Body of pancreas (tissue), 4 donors: ENCODE results near the gene NPY1R.

Experiments
- POLR2A ChIP-seq, 3 donors: fragments of 450-650 bp; IDR thresholded peaks; one replicate each; pipeline ENCODE4 v1.6.1; 2016; ENCODE audit warnings: antibody characterized with exemption in 3 of 3, mild to moderate bottlenecking in 2 of 3
- TF ChIP-seq, protein P1 (sequence below), 7 experiments: fragments of 450-650 bp in 4 of 7; fragments of 200-600 bp in 3 of 7; sonication (generic) in 3 of 7; IDR thresholded peaks; one replicate each; pipeline ENCODE4 v1.5.1; 2016 to 2019; ENCODE audit warnings: antibody characterized with exemption in 7 of 7

DNA sequence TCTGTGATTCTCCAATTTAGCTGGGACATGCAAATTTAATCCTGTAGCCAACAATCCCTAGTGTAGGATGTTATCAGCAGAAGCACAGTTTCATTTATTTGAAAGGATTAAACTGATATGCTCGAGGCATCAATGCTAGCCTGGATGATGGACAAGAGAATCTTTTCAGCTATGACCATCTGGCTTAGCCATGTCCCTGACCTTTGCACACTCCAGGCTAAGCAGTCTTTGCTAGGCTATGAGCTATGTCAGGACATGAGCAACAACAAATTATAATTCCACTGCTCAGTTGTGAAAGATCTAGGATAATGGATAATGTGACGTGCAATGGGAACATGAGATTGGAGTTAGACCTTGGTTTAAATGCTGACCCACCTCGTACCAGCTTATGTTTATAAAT is 32.0 kb downstream of the NPY1R start:
- TF ChIP-seq POLR2A (IDR thresholded peaks at IDR 0.05): no peak
- TF ChIP-seq, protein P1, sequence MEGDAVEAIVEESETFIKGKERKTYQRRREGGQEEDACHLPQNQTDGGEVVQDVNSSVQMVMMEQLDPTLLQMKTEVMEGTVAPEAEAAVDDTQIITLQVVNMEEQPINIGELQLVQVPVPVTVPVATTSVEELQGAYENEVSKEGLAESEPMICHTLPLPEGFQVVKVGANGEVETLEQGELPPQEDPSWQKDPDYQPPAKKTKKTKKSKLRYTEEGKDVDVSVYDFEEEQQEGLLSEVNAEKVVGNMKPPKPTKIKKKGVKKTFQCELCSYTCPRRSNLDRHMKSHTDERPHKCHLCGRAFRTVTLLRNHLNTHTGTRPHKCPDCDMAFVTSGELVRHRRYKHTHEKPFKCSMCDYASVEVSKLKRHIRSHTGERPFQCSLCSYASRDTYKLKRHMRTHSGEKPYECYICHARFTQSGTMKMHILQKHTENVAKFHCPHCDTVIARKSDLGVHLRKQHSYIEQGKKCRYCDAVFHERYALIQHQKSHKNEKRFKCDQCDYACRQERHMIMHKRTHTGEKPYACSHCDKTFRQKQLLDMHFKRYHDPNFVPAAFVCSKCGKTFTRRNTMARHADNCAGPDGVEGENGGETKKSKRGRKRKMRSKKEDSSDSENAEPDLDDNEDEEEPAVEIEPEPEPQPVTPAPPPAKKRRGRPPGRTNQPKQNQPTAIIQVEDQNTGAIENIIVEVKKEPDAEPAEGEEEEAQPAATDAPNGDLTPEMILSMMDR (IDR thresholded peaks at IDR 0.05): no peak
